ENCODE measurements around the gene H2BK1.

H2BK1 gene

GRCh38 chr7:151243045-151243349, 32.7 kb upstream of the H2BK1 start:
- Histone ChIP-seq H3K27ac (ENCODE audit: low read depth, low read length) (no peak overlapping the region), H3K4me1 (ENCODE audit: control insufficient read depth, low read length) (peaks cover 38% of the 10 kb centered on the region), H3K27me3 (ENCODE audit: control insufficient read depth, low read length) (peaks cover 40% of the 10 kb centered on the region), H3F3A (ENCODE audit: control insufficient read depth, insufficient read depth) (no peaks in the 10 kb centered on the region), H3K4me2 (ENCODE audit: low read length) (peak overlapping the region; percentile 54), H4K20me1 (ENCODE audit: control insufficient read depth, insufficient read depth, low read depth, low read length) (peaks cover 8% of the 10 kb centered on the region; the same call in 1 of the 2 replicates), H3K79me2 (ENCODE audit: control insufficient read depth, low read length) (no peaks in the 10 kb centered on the region), H3K36me3 (ENCODE audit: control insufficient read depth, low read length) (peaks cover 6% of the 10 kb centered on the region; the same call in 1 of the 2 replicates), H3K4me3 (ENCODE audit: low read length) (peak overlapping the region; percentile 19; the same call in 1 of the 2 replicates), H3K9me2 (replicated peaks; ENCODE audit: control insufficient read depth, low read length) (no peaks in the 10 kb centered on the region), H3K9me3 (ENCODE audit: control insufficient read depth, insufficient read depth, low read length) (no peaks in the 10 kb centered on the region)
- no peak for TF ChIP-seq EZH2phosphoT487 (IDR thresholded peaks at IDR 0.05; ENCODE audit: borderline replicate concordance, low read length)
- TF ChIP-seq CTCF (IDR thresholded peaks at IDR 0.05; ENCODE audit: low read depth, low read length, poor library complexity, severe bottlenecking): no peak

GRCh38 chr7:151242159-151243044, 32.1 kb upstream of the H2BK1 start:
- Histone ChIP-seq H3K4me1 (ENCODE audit: control insufficient read depth, low read length) (peaks cover 37% of the 10 kb centered on the region), H3F3A (ENCODE audit: control insufficient read depth, insufficient read depth) (no peaks in the 10 kb centered on the region), H3K27me3 (ENCODE audit: control insufficient read depth, low read length) (peaks cover 34% of the 10 kb centered on the region), H3K27ac (ENCODE audit: low read depth, low read length) (no peak overlapping the region), H3K9me3 (ENCODE audit: control insufficient read depth, insufficient read depth, low read length) (no peaks in the 10 kb centered on the region), H4K20me1 (ENCODE audit: control insufficient read depth, insufficient read depth, low read depth, low read length) (peaks cover 8% of the 10 kb centered on the region; the same call in 1 of the 2 replicates), H3K9me2 (replicated peaks; ENCODE audit: control insufficient read depth, low read length) (no peaks in the 10 kb centered on the region), H3K4me3 (ENCODE audit: low read length) (no peak overlapping the region), H3K36me3 (ENCODE audit: control insufficient read depth, low read length) (peaks cover 12% of the 10 kb centered on the region; the same call in 1 of the 2 replicates), H3K4me2 (ENCODE audit: low read length) (no peak overlapping the region), H3K79me2 (ENCODE audit: control insufficient read depth, low read length) (no peaks in the 10 kb centered on the region)
- no peak for TF ChIP-seq EZH2phosphoT487 (IDR thresholded peaks at IDR 0.05; ENCODE audit: borderline replicate concordance, low read length)
- no peak for TF ChIP-seq CTCF (IDR thresholded peaks at IDR 0.05; ENCODE audit: low read depth, low read length, poor library complexity, severe bottlenecking)

- H3K27me3 ChIP-seq (ENCODE audit: control insufficient read depth, low read length): peaks cover 27% of the 10 kb centered on the region
- peaks cover 17% of the 10 kb centered on the region; the same call in 1 of the 2 replicates for H3K36me3 ChIP-seq (ENCODE audit: control insufficient read depth, low read length)
- peaks cover 37% of the 10 kb centered on the region for H3K4me1 ChIP-seq (ENCODE audit: control insufficient read depth, low read length)
- H3K4me3 ChIP-seq (ENCODE audit: low read length): no peak overlapping the region
- H4K20me1 ChIP-seq (ENCODE audit: control insufficient read depth, insufficient read depth, low read depth, low read length): 0 out of 2 replicates have a peak, but pooled peaks cover 4% of the 10 kb centered on the region
- no peaks in the 10 kb centered on the region for H3F3A ChIP-seq (ENCODE audit: control insufficient read depth, insufficient read depth)
- TF ChIP-seq CTCF (IDR thresholded peaks at IDR 0.05; ENCODE audit: low read depth, low read length, poor library complexity, severe bottlenecking) (no peak), EZH2phosphoT487 (IDR thresholded peaks at IDR 0.05; ENCODE audit: borderline replicate concordance, low read length) (no peak)
- H3K9me3 ChIP-seq (ENCODE audit: control insufficient read depth, insufficient read depth, low read length): no peaks in the 10 kb centered on the region
- no peak overlapping the region for H3K27ac ChIP-seq (ENCODE audit: low read depth, low read length)
- H3K4me2 ChIP-seq (ENCODE audit: low read length): no peak overlapping the region
- no peaks in the 10 kb centered on the region for H3K9me2 ChIP-seq (replicated peaks; ENCODE audit: control insufficient read depth, low read length)
- H3K79me2 ChIP-seq (ENCODE audit: control insufficient read depth, low read length): no peaks in the 10 kb centered on the region
These were observed 31.4 kb upstream of the H2BK1 start for GRCh38 chr7:151241755-151242096.

Measured in DOHH2 (cell line).